Osteoblast (primary cell): ENCODE results near the gene ERCC8. TPM values are rescaled to one million over a fixed set of nuclear protein-coding genes. Genes with fewer than 3 reads are reported as not detected.

Source experiments
- DNase-seq: peaks from one replicate; pipeline ENCODE4 v3.0.0; 2011; ENCODE audit warnings: low spot score, mixed read lengths; ENCODE audit not compliant: insufficient read length; ENCODE audit errors: missing footprints
- H2AFZ ChIP-seq: 2 replicates; pipeline ENCODE4 v1.6.0; 2011; ENCODE audit warnings: mild to moderate bottlenecking, low read length
- H3K27ac ChIP-seq: 2 replicates; pipeline ENCODE4 v1.5.1; 2011; ENCODE audit warnings: mild to moderate bottlenecking, low read depth, low read length, moderate library complexity
- H3K27me3 ChIP-seq: 2 replicates; pipeline ENCODE4 v1.6.0; 2012; ENCODE audit warnings: mild to moderate bottlenecking, control low read depth, inconsistent platforms, low read length, moderate library complexity; ENCODE audit not compliant: insufficient read depth
- H3K36me3 ChIP-seq: 2 replicates; pipeline ENCODE4 v1.5.1; 2011; ENCODE audit warnings: mild to moderate bottlenecking, low read length, control low read depth, moderate library complexity; ENCODE audit not compliant: insufficient read depth
- H3K4me1 ChIP-seq: 2 replicates; pipeline ENCODE4 v1.5.1; 2011; ENCODE audit warnings: mild to moderate bottlenecking, low read length, control low read depth, moderate library complexity; ENCODE audit not compliant: insufficient read depth
- H3K4me2 ChIP-seq: 2 replicates; pipeline ENCODE4 v1.6.0; 2011; ENCODE audit warnings: mild to moderate bottlenecking, low read length; ENCODE audit not compliant: insufficient read depth
- H3K4me3 ChIP-seq: fragments of 200-600 bp; sonication (generic); 3 replicates; pipeline ENCODE4 v1.5.1; 2012; ENCODE audit warnings: mild to moderate bottlenecking, low read length, inconsistent platforms; ENCODE audit not compliant: insufficient read depth
- H3K79me2 ChIP-seq: 2 replicates; pipeline ENCODE4 v1.6.0; 2012; ENCODE audit warnings: mild to moderate bottlenecking, low read length, control low read depth, inconsistent platforms; ENCODE audit not compliant: insufficient read depth
- H3K9me3 ChIP-seq: 2 replicates; pipeline ENCODE4 v1.5.1; 2011; ENCODE audit warnings: low read depth, low read length, control low read depth
- H4K20me1 ChIP-seq: 2 replicates; pipeline ENCODE4 v1.6.0; 2012; ENCODE audit warnings: mild to moderate bottlenecking, low read length, control low read depth; ENCODE audit not compliant: insufficient read depth
- total RNA-seq: library from RNA; depleted of rRNA; stranded (reverse); fragments of >200 nt; gene quantifications from 2 replicates; pipeline ENCODE4 v1.2.3, GENCODE V29; 2012
- TF ChIP-seq, protein P1 (sequence below): IDR thresholded peaks from 2 replicates; pipeline ENCODE4 v1.5.1; 2011; ENCODE audit warnings: mild to moderate bottlenecking, low read depth, low read length, moderate library complexity; ENCODE audit errors: extremely low read depth

Gene ERCC8
- total RNA-seq, 1 donor = 23.2 TPM

DNA sequence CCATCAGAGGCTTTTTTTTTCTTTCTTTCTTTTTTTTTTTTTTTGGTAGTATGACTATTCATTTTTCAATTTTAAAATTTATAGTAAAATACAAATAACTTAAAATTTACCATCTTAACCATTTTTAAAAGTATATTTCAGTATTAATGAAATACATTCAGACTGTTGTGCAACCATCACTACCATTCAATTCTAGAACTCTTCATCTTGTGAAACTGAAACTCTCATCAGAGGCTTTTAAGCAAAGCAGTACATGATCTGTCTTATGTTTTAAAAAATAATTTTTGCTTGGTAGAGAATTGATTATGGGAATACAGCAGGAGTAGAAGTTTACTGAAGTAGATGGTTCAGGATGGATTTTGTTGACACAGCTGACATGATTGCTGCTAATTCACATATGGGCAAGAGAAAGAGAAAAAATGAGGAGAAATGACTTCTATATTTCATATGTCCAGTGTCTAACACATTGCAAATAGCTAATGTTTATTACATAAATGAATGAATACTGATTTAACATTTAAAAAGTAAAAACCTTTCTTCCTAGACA, 114.2 kb downstream of the ERCC8 start:
- TF ChIP-seq, protein P1, sequence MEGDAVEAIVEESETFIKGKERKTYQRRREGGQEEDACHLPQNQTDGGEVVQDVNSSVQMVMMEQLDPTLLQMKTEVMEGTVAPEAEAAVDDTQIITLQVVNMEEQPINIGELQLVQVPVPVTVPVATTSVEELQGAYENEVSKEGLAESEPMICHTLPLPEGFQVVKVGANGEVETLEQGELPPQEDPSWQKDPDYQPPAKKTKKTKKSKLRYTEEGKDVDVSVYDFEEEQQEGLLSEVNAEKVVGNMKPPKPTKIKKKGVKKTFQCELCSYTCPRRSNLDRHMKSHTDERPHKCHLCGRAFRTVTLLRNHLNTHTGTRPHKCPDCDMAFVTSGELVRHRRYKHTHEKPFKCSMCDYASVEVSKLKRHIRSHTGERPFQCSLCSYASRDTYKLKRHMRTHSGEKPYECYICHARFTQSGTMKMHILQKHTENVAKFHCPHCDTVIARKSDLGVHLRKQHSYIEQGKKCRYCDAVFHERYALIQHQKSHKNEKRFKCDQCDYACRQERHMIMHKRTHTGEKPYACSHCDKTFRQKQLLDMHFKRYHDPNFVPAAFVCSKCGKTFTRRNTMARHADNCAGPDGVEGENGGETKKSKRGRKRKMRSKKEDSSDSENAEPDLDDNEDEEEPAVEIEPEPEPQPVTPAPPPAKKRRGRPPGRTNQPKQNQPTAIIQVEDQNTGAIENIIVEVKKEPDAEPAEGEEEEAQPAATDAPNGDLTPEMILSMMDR = no peak
- Histone ChIP-seq H3K27me3 (no peaks in the 10 kb centered on the region), H3K27ac (no peak overlapping the region), H3K36me3 (no peaks in the 10 kb centered on the region), H2AFZ (no peak overlapping the region), H4K20me1 (no peaks in the 10 kb centered on the region), H3K9me3 (no peaks in the 10 kb centered on the region), H3K4me1 (no peaks in the 10 kb centered on the region), H3K79me2 (no peaks in the 10 kb centered on the region), H3K4me2 (no peak overlapping the region), H3K4me3 (no peak overlapping the region)
- no peak for DNase-seq

DNA sequence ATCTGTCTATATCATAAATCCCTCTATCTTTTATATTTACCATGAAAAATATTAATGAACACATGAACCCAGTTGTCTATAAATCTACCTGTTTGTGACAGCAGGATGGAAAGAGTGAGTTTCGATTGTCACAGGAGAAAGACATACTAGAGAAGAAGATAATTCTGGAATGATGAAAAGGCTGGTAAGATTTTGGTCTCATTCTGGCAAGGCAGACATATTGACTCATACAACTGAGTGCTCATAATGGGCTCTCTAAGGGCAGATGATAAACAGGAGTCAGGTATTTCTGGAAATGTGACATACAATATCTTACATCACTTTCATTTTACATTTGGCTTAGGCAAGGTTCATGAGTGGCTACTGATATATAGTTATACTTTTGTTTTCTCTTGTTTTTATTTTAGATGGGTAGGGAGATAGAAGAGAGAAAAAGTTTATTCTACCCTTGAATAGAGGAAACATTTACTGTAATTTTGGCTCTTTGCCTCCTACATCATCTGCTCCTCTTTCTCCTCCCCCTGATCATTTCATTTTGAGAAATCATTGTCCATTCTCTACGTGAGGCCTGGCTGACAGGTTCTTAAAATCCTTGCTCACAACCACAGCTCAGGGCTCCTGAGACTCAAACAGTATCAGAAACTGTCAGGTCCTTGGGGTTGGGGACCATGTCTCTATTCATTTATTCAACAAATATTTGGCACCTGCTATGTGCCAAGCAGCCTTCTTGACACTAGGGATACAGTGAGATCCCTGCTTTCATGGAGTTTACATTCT, 115.2 kb downstream of the ERCC8 start:
- Histone ChIP-seq H3K9me3 (no peaks in the 10 kb centered on the region), H4K20me1 (no peaks in the 10 kb centered on the region), H3K36me3 (no peaks in the 10 kb centered on the region), H3K79me2 (no peaks in the 10 kb centered on the region), H2AFZ (no peak overlapping the region), H3K27ac (no peak overlapping the region), H3K27me3 (no peaks in the 10 kb centered on the region), H3K4me3 (no peak overlapping the region), H3K4me1 (no peaks in the 10 kb centered on the region), H3K4me2 (no peak overlapping the region)
- DNase-seq = no peak
- TF ChIP-seq, protein P1 = no peak

DNA sequence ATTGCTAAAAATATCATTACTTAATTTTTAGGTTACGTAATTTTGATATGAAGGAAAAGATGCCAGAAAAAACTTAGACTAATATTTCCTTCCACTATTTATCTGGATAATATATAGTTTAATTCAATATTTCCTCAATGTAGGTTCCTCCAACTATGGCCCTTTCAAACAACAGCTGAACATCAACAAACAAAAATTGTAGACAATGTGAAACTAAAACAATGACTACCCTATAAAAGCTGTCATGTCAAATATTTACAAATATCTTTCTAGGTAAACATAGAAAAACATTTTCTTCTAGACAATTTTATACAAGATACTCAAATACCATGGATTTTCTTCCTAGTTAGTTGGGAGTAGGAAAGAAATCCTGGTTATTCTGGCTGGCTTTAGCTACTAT, 117.7 kb downstream of the ERCC8 start:
- Histone ChIP-seq H3K4me3 (no peak overlapping the region), H3K27ac (no peak overlapping the region), H2AFZ (no peak overlapping the region), H3K4me2 (no peak overlapping the region), H3K9me3 (no peaks in the 10 kb centered on the region), H3K4me1 (no peaks in the 10 kb centered on the region), H3K79me2 (no peaks in the 10 kb centered on the region), H4K20me1 (no peaks in the 10 kb centered on the region), H3K36me3 (no peaks in the 10 kb centered on the region), H3K27me3 (no peaks in the 10 kb centered on the region)
- TF ChIP-seq, protein P1 = no peak
- DNase-seq = no peak

DNA sequence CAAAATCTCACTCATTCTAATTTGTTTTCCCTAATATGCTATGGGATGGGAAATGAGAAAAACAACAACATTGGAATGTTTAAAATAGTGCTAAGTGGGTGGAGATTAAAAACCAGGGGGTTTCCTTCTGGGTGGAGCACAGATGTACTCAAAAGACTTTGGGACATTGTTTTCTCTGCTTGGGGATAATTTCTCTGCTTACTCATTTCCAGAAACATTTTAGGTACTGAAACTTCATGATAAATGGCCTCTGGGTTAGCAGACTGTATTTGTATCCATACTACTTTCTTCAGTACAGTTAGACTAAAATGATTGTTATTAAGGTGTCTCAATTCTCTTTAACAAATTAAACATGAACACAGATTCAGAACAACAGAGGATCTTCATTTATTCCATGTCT, 118.2 kb downstream of the ERCC8 start:
- no peaks in the 10 kb centered on the region for H3K4me1 ChIP-seq

More for the DNA sequence above, 118.2 kb downstream of the ERCC8 start:
- no peaks in the 10 kb centered on the region for H3K27me3 ChIP-seq
- H3K4me2 ChIP-seq = no peak overlapping the region
- no peaks in the 10 kb centered on the region for H3K9me3 ChIP-seq
- H2AFZ ChIP-seq = no peak overlapping the region
- H3K4me3 ChIP-seq = no peak overlapping the region
- TF ChIP-seq, protein P1 = no peak
- H3K27ac ChIP-seq = no peak overlapping the region
- H3K36me3 ChIP-seq = no peaks in the 10 kb centered on the region
- no peaks in the 10 kb centered on the region for H4K20me1 ChIP-seq
- DNase-seq = no peak
- no peaks in the 10 kb centered on the region for H3K79me2 ChIP-seq
